Measurements from ENCODE around the gene DOCK2.

Gene DOCK2

DNA sequence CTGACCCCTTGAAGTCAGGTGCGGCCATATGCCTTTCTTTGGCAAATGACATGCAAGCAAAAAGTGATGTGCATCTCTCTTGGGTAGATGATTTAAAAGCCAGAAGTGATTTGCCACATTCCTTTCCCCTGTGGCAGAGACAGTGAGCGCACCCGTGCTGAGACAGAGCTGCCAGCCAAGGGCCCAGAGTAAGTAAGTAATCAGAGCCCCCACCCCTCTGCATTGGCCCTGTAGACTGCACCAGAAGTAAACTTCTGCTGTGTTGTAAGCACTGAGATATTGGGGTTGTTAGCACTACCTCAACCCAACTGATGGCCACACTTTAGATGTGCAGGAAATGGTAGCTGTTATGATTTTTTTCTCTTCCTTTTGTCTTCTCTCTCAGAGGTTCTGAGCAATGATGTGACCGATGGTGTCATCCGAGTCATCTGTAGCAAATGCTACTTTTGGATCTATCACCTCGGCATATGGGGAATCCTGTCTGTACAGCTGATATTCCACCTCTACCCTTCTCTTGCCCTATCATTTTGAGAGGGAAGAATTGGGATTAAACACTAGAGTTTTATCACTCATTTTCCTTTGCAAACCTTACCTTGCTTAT lies 58.0 kb downstream of the DOCK2 start:
- DNase-seq, result no peak

DNA sequence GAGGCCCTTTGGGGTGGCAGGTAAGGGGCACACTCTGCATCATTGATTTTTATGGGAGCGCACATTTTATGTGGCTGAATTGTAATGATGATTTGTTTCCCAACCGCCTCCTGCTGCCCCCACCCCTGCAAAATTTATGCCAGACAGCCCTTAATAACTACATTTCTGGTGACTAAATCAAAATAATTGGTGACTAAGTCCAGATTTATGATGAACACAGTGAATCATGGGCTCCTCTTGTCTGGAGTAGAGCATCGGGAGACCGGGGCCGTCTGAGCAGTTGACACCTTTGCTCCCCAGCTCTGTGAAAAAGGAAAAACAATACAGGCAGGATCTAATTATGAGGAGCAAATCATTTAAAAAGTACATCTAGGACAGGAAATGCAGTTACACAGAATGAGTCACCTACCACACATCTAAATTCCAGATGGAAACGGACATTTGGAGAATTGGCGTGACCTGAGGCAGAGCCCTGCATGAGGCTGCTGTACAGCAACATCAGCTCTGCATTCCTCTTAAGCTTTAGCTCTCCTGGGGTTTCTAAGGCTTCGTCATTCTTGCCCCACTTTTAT lies 58.9 kb downstream of the DOCK2 start:
- peak; percentile 74 for DNase-seq

DNA sequence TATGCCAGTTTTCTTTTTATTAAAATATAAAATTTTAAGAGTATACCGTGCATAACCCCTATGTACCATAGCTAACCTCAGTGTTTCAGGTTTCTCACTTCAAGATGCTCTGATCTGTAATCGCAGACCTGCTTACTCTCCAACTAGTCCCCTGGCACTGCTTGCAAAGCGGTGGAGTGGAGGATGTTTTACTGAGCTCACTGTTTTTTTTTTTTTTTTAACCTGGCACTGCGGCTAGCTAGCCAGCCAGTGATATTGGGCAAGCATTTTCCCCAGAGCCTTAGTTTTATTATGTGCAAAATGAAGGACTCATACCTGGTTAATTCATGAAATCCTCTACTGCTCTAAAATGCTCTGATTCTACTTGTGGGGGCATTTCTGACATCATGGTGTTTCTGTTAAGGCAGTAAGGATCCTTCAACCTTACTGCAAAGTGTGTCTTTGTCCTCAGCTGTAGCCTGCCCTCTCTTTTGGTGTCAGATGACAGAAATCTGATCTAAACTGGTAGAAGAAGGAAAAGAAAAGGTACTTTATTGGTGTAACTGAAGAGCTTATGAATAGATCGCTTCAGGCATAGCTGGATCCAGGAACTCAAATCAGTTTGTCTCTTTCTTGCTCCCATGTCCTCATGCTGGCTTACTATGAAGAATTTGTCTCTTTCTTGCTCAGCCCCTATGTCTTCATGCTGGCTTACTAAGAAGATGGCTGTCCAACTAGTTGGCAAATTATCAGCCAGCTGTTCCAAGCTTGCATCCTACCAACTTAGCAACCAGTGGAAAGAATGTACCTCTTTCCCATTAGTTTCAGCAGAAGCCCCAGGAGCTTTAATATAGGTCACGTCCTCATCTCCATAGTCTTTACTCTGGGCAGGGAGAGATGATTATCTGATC lies 59.8 kb downstream of the DOCK2 start:
- DNase-seq, result no peak

DNA sequence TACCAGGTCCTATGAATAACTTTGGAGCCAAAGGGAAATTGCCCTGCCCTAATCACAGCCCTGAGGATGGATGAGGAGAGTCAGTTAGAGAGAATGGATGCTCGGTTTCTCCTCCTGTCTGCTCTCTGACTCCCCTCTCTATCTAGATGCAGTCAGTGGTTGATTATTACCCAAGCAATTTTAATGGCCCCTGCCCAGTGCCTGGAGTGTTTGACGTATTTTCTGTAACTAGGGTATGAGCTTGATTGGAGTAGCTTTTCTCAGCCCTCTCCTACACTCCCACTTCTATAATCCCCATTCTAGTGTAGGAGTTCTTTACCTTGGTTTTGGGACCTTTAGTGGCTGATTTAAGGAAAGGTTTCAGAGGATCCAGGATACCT lies 60.4 kb downstream of the DOCK2 start:
- DNase-seq, result no peak

DNA sequence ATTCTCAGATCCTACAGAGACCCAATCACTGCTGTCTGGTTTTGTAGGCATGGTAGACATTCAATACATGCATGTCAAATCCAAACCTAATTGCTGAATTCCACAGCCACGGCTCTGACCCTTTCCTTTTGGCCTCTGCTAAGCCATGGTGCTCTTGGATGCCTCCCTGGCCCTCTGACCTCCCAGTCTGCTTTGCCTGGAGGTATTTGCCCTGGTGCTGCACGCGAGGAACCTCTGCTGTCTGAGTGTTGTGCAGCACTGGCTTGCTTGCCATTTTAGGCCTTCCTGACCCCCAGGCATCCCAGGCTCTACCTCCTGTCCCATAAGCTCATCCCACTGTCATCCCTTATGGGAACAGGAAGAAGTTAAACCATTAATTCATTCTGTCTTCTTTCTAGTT lies 60.9 kb downstream of the DOCK2 start:
- no peak for DNase-seq

DNA sequence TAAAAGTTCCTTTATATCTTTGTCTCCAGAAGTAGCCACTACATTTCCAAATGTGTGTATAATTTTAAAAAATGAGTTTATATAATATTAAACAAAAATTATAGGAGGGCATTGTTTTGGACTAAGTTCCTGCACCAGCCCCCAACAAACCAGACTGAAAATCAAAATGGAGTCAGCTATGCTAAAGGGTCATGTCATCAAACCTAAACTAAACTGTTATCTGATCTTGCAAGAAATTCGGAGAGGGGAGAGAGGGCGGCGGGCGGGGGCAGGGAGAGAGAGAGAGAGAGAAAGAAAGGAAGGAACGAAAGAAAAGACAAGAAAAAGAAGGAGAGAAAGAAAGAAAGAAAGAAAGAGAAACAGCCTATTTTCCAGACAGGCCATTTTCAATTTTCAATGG lies 63.5 kb downstream of the DOCK2 start:
- DNase-seq, result no peak

DNA sequence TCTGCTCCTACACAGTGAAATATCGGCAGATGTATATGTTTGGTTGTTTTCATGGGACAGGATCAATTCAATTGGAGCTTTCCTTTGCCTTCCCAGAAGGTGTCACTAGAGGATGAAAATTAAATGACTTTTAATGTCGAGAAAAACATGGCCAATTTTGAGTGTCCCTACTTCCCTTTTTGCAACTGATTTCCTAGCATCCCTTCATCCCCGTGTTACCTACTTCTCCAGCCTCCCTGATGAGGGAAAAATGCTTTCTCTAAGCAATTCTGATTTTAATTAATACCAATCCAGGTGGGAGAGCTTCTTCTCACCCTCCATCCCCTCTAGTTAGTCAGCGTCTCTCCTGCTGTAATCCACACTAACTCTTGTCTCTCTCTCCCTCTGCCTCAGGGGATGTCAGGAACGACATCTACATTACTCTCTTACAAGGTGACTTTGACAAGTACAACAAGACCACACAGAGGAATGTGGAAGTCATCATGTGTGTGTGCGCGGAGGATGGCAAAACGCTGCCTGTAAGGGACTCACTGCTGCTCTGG lies 64.9 kb downstream of the DOCK2 start:
- DNase-seq, result no peak

DNA sequence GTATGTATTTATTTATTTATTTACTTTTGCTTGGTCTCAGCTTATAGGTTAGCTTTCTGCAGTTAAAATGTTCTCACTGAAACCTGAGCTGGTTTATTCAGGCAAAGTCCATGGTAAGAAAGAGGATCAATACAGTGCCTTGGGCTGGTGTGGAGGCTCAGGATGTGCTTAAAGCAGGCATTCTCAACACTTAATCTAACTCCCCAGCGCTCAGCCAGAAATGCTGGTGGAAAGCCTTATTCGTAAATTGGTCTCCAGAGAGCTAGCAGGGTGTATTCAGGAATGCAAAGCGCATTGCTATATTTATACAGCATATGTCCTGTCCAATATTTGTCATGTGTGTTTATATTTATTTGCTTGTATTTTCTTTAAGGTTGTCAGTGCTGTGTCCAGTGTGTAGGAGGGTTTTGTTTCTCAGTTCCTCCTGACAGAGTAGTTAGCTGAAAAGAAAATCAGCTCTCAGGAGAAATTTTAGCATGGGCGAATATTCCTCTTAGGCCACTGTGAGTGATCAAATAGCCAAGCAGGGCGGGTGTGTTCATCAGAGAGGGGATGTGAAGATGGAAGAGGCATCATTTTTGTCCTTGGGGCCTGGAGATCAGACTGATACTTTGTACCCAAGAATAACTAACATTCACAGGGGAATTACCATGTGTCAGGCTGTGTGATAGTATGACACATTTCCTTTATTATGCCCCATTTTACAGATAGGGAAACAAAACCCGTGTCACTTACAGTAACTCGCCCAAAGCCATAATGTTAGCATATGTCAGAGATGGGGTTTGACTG lies 65.8 kb downstream of the DOCK2 start:
- DNase-seq, result no peak

DNA sequence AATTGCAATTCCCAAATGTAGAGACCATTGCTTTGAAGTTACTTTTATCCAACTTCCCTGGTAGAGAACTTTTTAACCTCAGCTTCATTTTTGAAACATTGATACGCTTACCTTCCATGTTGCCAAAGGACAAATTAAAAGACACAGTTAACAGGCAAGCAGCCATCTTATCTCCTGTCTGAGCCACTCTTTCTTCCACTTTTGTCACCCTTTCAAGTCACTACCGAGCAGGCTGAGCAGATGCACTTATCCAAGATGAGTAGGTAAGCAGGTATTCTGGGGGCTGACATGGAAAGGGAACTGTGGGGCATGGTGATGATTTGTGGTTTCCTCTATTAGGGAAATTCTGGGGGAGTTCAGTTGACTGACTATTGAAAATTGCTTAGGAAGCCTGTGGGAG lies 66.7 kb downstream of the DOCK2 start:
- DNase-seq, result no peak

DNA sequence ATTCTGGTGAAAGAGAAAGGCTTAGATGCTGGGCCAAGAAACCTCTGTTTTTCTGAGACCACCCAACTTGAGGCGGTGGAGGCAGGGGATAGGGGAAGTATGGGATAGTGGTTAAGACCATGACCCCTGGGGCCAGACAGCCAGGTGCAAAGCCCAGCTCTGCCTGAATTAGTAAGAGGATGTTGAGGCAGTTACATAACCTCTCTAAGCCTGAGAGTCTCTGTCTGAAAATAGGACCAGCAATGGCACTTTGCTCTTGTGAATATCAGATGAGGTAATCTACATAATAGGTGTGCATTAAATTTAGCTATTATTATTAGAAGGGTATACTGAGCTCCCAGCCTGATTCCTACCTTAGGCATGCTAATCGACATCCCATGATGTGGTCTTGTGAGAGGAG lies 68.2 kb downstream of the DOCK2 start:
- DNase-seq, result no peak

DNA sequence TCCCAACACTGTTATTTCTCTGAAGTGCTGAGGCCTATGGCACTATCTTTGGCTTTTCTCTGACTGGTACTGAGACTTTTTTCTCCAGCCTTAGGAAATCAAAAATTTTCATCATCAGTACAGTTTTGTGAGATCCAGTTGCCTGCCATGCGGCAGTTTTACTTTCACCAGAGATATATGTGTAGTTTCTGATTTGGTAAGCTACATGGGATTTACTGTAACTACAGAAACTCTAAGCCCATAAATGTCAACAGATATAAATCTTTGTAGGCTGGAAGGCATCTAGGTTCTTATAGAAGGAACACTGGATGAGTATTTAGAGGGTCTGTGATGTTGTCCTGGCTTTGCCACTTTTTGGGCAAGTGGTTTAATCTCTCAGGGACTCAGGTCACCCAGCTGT lies 69.0 kb downstream of the DOCK2 start:
- DNase-seq, result no peak

DNA sequence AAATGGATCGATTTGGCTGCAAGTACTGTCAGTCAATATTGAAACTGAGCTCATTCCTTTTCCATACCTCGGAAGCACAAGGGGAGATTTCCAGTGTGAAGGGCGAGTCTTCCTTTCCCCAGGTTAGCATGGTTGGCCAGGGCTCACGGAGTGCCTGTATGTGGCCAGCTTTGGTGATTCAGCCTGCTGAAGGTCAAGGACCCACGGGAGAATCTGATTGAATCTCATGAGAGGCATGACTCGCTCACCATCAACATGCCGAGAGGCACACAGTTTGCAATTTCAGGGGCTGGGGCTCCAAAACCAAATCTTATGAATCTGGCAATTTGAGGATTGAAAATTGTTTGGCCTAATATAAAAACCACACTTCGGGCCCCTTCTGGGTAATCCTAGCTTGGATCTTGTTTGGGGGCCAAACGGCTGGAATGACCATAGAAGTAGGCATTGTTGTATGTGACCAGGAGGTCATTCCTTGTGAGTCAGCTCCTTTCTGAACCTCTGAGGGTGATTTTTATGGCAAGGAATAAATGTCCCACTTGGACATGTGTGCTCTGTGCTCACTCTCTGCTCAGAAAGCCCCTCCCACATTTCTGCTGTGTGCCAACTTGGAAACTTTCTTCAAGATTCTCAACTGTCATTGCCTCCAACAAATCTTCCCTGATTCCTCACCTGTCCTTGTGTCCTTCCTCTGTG lies 69.8 kb downstream of the DOCK2 start:
- DNase-seq, result peak; percentile 41

DNA sequence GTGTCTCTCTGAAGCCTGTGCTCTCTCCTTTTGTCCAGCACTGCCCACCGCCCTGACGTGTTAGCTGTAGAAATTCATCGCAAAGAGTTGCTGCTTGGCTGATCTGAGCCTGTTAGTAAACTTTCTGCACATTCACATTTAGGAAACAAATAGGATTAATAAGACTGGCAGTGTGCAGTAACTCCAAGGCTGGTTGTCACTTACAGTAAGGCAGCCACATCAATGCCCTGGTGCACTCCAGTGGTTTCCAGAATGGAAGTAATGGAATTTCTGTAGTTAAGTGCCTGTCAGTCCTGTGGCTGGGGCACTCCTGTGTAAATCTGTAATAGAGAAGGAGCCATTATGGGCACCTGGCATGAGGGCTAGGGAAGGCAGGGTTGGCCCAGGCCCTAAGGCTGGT lies 70.6 kb downstream of the DOCK2 start:
- no peak for DNase-seq

DNA sequence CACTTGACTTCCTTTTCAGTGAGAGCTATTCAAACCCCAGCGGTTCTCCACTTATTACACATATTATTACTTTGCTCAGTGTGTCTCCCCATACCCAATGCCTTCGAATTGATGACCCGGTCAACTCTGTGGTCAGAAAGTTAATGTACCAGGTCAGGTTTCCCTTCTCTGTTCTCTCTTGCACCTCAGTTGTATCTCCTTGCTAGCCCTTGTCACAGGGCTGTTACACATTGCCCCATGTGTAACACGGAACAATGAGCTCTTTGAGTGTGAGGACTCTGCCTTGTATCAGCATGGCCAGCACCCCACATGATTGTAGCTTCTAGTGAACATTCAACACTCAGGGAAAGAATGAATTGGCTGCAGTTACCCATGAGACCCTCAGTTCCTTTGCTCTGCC lies 73.6 kb downstream of the DOCK2 start:
- no peak for DNase-seq

DNA sequence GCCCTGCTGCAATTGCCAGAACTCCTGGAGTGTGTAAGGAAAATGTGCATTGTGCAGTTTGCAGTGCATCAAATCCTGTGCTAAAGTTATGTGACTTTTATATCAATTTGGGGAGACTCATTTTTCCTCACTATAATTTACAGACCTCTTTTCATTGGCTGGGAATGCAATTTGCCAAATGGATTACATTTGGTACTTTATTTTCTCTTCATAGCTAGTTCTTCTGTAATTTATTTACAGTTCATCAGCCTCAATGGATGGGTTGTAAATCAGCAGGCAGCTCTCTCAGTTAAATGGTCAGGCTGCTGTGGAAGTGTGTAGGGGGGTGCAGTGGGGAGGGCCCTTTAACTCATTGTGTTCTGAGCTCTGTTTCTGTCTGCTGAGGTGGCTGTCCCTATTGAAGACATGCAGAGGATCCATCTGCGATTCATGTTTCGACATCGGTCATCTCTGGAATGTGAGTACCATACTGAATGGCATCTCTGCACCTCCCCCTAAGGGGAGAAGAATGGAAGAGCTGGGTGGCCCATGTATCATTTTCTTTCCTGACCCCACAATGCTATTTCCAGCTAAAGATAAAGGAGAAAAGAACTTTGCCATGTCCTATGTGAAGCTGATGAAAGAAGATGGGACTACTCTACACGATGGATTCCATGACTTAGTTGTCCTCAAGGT lies 74.6 kb downstream of the DOCK2 start:
- DNase-seq, result no peak

DNA sequence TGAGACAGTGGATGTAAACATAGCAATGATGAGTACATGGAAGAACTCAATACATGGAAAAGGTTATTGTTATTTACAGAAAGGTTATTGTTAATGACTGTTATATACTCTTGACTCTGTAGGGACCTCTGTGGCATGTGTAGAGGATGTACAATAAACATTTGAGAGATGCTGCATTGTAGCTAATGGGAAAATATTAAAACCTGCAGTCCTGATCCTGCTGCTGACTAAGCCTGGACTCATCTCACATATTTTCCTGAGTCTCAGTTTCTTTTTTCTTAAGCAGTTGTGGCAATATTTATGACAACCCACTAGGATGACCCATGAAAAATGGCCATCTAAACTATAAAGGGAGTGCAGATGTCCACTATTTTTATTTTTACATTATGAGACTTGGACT lies 75.4 kb downstream of the DOCK2 start:
- DNase-seq, result no peak

DNA sequence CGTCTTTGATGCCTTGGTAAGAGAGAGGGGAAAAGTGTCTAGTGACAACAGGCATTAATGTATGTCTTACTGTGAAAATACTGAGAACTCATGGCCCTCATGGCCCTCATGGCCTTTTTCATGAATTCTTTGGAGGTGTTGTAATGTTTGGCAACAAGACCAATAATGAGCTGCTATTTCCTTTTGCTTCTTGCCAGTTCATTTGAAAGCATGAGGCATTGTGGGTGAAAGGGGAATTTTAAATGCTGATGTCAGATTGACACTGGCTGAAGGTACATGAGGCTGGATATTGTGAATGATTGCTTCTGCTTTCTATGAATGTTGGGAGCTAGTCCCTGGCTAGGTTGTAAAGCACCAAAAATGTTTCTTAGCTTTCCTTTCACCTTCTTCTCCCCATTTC lies 79.2 kb downstream of the DOCK2 start:
- DNase-seq, result no peak

DNA sequence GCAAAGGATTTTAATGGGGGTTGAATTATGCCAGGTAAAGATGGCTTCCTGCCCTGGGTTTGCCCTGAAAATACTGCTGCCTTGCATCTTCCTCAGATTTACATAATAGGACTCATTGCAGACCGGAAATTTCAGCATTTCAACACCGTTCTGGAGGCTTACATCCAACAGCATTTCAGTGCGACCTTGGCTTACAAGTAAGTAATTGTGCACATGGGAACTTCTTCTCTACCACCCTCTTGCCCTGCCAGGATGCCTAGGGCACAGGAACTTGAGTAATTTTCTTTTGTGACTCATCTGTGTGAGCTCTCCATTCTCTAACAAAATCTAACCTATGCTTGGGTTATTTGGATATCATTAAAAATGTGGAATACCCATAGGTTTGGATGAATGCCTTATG lies 80.2 kb downstream of the DOCK2 start:
- DNase-seq, result peak; percentile 38

DNA sequence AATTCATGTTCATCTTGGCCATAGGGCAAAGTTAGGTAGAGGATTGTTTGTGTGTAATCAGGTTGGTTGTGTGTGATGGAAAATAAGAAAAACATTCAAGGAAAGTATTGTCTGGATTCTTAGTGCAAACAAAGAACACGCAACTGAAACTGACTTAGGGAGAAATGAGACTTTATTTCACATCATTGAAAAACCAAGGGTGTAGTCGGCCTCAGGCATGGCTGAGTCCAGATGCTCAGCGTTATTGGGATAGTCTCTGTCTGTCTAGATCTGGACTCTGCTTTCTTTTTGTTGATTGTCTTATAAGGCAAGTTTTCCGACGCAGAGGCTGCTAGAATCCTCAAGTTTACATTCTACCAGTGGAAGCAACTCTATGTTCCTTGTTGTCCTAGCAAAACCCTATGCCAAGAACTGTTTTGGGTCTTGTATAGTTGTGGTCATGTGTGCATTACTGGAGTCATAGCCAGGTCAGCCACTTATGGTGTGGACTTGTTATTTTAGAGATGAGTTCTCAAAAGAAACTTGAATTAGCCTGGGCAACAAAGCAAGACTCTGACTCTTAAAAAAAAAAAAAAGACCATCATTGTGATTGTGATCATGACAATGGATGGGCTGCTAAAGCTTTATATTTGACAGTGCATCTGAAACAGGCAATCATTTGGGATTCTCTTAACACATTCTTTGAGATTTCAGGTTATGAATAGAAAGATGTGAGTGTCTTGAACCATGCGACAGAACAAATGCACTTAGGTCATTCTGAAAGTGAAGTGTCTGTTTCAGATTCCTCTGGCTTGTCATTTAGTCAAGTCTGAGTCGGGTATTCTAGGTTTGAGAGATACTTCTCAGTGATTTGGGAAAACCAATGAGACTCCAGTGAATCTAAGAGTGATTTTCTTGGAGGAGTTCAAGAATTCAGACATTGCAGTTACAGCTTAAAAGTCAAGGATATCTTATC lies 82.6 kb downstream of the DOCK2 start:
- DNase-seq, result no peak

DNA sequence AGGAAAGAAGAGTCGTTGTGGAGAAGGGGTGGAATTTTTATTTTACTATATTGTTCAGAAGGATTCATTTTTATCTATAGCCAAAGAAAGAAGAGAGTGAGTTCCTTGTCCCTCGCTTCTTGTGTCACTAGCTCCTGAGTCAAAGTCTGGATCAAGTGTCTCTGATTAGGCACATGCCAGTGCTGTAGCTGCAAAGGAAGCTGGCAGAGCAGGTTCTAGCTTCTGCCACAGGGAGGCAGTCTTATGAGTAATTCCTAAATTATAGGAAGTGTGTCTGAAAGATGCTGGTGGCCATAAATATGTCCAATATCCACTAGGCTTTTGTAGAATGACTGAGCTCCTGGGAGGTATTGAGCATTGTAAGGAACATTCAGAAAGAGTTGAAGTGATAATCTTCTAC lies 84.7 kb downstream of the DOCK2 start:
- DNase-seq, result no peak
